H9 (cell line): ENCODE data around the gene PTGDR. TPM values are rescaled to one million over a fixed set of nuclear protein-coding genes. Genes with fewer than 3 reads are reported as not detected.

Experiments
- DNase-seq: peaks from one replicate; pipeline ENCODE4 v3.0.0-alpha.2; 2017
- H2AFZ ChIP-seq: one replicate; pipeline ENCODE4 v1.6.1; 2013; ENCODE audit warnings: mild to moderate bottlenecking, low read length, control low read depth, moderate library complexity
- H2AK5ac ChIP-seq: 2 replicates; pipeline ENCODE4 v1.6.1; 2013; ENCODE audit warnings: low read length, control low read depth, mixed read lengths; ENCODE audit not compliant: insufficient read length
- H2BK120ac ChIP-seq: one replicate; pipeline ENCODE4 v1.6.1; 2013; ENCODE audit warnings: low read depth, mild to moderate bottlenecking, low read length, control low read depth, inconsistent platforms; ENCODE audit not compliant: poor library complexity, severe bottlenecking
- H2BK12ac ChIP-seq: 2 replicates; pipeline ENCODE4 v1.6.1; 2013; ENCODE audit warnings: low read length, control low read depth, mixed read lengths, low read depth; ENCODE audit not compliant: insufficient read length
- H2BK15ac ChIP-seq: 2 replicates; pipeline ENCODE4 v1.6.1; 2013; ENCODE audit warnings: low read depth, low read length, control low read depth
- H2BK20ac ChIP-seq: one replicate; pipeline ENCODE4 v1.6.1; 2013; ENCODE audit warnings: low read depth, mild to moderate bottlenecking, low read length, control low read depth, inconsistent platforms; ENCODE audit not compliant: poor library complexity, severe bottlenecking
- H2BK5ac ChIP-seq: 2 replicates; pipeline ENCODE4 v1.6.1; 2013; ENCODE audit warnings: low read length, control low read depth, mixed read lengths; ENCODE audit not compliant: insufficient read length
- H3K14ac ChIP-seq: 2 replicates; pipeline ENCODE4 v1.6.1; 2013; ENCODE audit warnings: low read length, control low read depth; ENCODE audit not compliant: insufficient read depth
- H3K18ac ChIP-seq: 2 replicates; pipeline ENCODE4 v1.6.1; 2013; ENCODE audit warnings: low read depth, mild to moderate bottlenecking, mixed read lengths, low read length, control low read depth; ENCODE audit not compliant: insufficient read length
- H3K23ac ChIP-seq: 2 replicates; pipeline ENCODE4 v1.6.1; 2013; ENCODE audit warnings: low read length, control low read depth, mixed read lengths, low read depth; ENCODE audit not compliant: insufficient read length
- H3K23me2 ChIP-seq: 2 replicates; pipeline ENCODE4 v1.6.1; 2013; ENCODE audit warnings: low read depth, mild to moderate bottlenecking, mixed read lengths, low read length, control low read depth; ENCODE audit not compliant: insufficient read length, poor library complexity, severe bottlenecking
- H3K27ac ChIP-seq: 2 replicates; pipeline ENCODE4 v1.5.1; 2013; ENCODE audit warnings: low read length, control low read depth, mixed read lengths, low read depth; ENCODE audit not compliant: insufficient read length
- H3K27me3 ChIP-seq: 2 replicates; pipeline ENCODE4 v1.6.1; 2013; ENCODE audit warnings: low read length, control low read depth, inconsistent platforms; ENCODE audit not compliant: insufficient read depth
- H3K4ac ChIP-seq: 2 replicates; pipeline ENCODE4 v1.6.1; 2013; ENCODE audit warnings: low read depth, mild to moderate bottlenecking, control low read depth, inconsistent platforms, low read length, moderate library complexity
- H3K4me1 ChIP-seq: 2 replicates; pipeline ENCODE4 v1.6.1; 2013; ENCODE audit warnings: low read length, control low read depth, inconsistent platforms; ENCODE audit not compliant: insufficient read depth
- H3K4me2 ChIP-seq: 2 replicates; pipeline ENCODE4 v1.6.1; 2013; ENCODE audit warnings: low read length, control low read depth, mixed read lengths; ENCODE audit not compliant: insufficient read length, insufficient read depth
- H3K56ac ChIP-seq: 2 replicates; pipeline ENCODE4 v1.6.1; 2013; ENCODE audit warnings: low read depth, mild to moderate bottlenecking, mixed read lengths, low read length, control low read depth; ENCODE audit not compliant: insufficient read length
- H3K79me1 ChIP-seq: 2 replicates; pipeline ENCODE4 v1.6.1; 2013; ENCODE audit warnings: low read depth, mild to moderate bottlenecking, moderate library complexity, low read length, control low read depth, inconsistent platforms; ENCODE audit not compliant: insufficient read depth, poor library complexity, severe bottlenecking
- H3K79me2 ChIP-seq: 2 replicates; pipeline ENCODE4 v1.6.1; 2013; ENCODE audit warnings: low read length, control low read depth, inconsistent platforms; ENCODE audit not compliant: insufficient read depth
- H3K9ac ChIP-seq: 2 replicates; pipeline ENCODE4 v1.6.1; 2013; ENCODE audit warnings: low read length, control low read depth, mixed read lengths; ENCODE audit not compliant: insufficient read length; ENCODE audit errors: extremely low read depth
- H3K9me3 ChIP-seq: one replicate; pipeline ENCODE4 v1.6.1; 2013; ENCODE audit warnings: low read depth, low read length, inconsistent platforms; ENCODE audit not compliant: control insufficient read depth
- H3T11ph ChIP-seq: one replicate; pipeline ENCODE4 v1.6.1; 2013; ENCODE audit warnings: mild to moderate bottlenecking, low read length, control low read depth, inconsistent platforms
- H4K20me1 ChIP-seq: one replicate; pipeline ENCODE4 v1.6.1; 2013; ENCODE audit not compliant: control insufficient read depth, insufficient read length, insufficient read depth
- H4K5ac ChIP-seq: 2 replicates; pipeline ENCODE4 v1.6.1; 2013; ENCODE audit warnings: low read depth, mild to moderate bottlenecking, mixed read lengths, low read length, control low read depth; ENCODE audit not compliant: insufficient read length
- H4K8ac ChIP-seq: replicated peaks from 2 replicates; pipeline ENCODE4 v1.6.1; 2013; ENCODE audit warnings: low read length, control low read depth, mixed read lengths, low read depth; ENCODE audit not compliant: insufficient read length
- H4K91ac ChIP-seq: 2 replicates; pipeline ENCODE4 v1.6.1; 2013; ENCODE audit warnings: low read depth, mild to moderate bottlenecking, moderate library complexity, mixed read lengths, low read length, control low read depth; ENCODE audit not compliant: insufficient read length
- H3K27ac Mint-ChIP-seq, 3 experiments: 2 replicates in 2 of 3; 3 replicates in 1 of 3; pipeline ENCODE4 v1.8.0; 2020 to 2021; ENCODE audit warnings: mixed read lengths in 3 of 3, mild to moderate bottlenecking in 1 of 3, moderate library complexity in 1 of 3
- H3K27me3 Mint-ChIP-seq: 2 replicates; pipeline ENCODE4 v1.8.0; 2021; ENCODE audit warnings: low read depth, mild to moderate bottlenecking, moderate library complexity, mixed read lengths
- H3K36me3 Mint-ChIP-seq, 3 experiments: 2 replicates in 2 of 3; 3 replicates in 1 of 3; pipeline ENCODE4 v1.8.0; 2020 to 2021; ENCODE audit warnings: low read depth in 3 of 3, mixed read lengths in 3 of 3; ENCODE audit not compliant: insufficient read depth in 1 of 3
- H3K4me1 Mint-ChIP-seq, 2 experiments: 2 replicates each; pipeline ENCODE4 v1.8.0; 2020; ENCODE audit warnings: mixed read lengths in 2 of 2
- H3K4me3 Mint-ChIP-seq, 2 experiments: 2 replicates in 1 of 2; 3 replicates in 1 of 2; pipeline ENCODE4 v1.8.0; 2020 to 2021; ENCODE audit warnings: mild to moderate bottlenecking in 2 of 2, mixed read lengths in 2 of 2, moderate library complexity in 1 of 2
- H3K9me3 Mint-ChIP-seq, 2 experiments: 2 replicates in 1 of 2; 3 replicates in 1 of 2; pipeline ENCODE4 v1.8.0; 2020; ENCODE audit warnings: mild to moderate bottlenecking in 2 of 2, mixed read lengths in 2 of 2, moderate library complexity in 1 of 2
- WGBS: extraction: QIAGEN DNeasy Blood & Tissue Kit; methylation state at CpG from one replicate; pipeline ENCODE4 v1.1.7; 2013; ENCODE audit warnings: missing lambda C conversion rate, low lambda C conversion rate, mixed read lengths; ENCODE audit not compliant: insufficient read length; ENCODE audit errors: extremely low coverage; 5-methylcytosine and 5-hydroxymethylcytosine counted together
- total RNA-seq: library from RNA; stranded (reverse); gene quantifications from 2 replicates; pipeline ENCODE4 v1.2.1, GENCODE V29; 2021
- TF ChIP-seq, protein P1 (sequence below): fragments of 200-600 bp; sonication (generic); conservative IDR thresholded peaks from 3 replicates; pipeline ENCODE4 v1.8.0; 2021; ENCODE audit warnings: antibody characterized with exemption, mild to moderate bottlenecking

Gene PTGDR
- total RNA-seq, 1 experiment from 2014 or later: not detected

DNA sequence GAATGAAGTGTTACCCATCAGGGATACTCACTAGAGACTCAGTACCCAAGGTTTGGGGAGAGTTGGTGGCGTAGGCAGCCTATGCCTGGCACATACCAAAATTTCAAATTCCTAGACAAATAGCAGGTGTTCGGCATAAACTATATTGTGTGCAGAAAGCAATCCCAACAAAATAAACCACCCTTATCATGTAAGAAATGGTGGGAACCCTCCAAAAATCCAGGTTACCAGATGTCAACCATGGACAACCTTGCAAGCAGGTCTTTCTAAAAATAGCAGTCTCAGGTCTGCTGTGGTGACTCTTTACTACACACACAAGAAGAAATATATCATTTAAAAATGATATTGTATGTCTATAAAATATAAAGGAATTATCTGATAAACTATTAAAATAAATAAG lies 28.9 kb downstream of the PTGDR start:
- H2BK120ac ChIP-seq: no peak overlapping the region
- no peak overlapping the region for H4K5ac ChIP-seq
- no peaks in the 10 kb centered on the region for H3K79me1 ChIP-seq
- no peak overlapping the region for H3K9ac ChIP-seq
- no CpG with 5 or more reads among the region's 2 CpGs for WGBS
- H3K27ac ChIP-seq: no peak overlapping the region
- no peaks in the 10 kb centered on the region for H3K27me3 ChIP-seq
- DNase-seq: no peak
- H4K91ac ChIP-seq: no peak overlapping the region
- H2BK12ac ChIP-seq: no peak overlapping the region
- H3K23me2 ChIP-seq: no peaks in the 10 kb centered on the region
- no peak overlapping the region for H3K56ac ChIP-seq
- no peak overlapping the region for H3K23ac ChIP-seq
- no peak overlapping the region for H3K4me3 Mint-ChIP-seq
- no peaks in the 10 kb centered on the region for H3K9me3 ChIP-seq
- H2BK5ac ChIP-seq: no peak overlapping the region
- no peaks in the 10 kb centered on the region for H3K9me3 Mint-ChIP-seq
- H2BK20ac ChIP-seq: no peak overlapping the region
- H3K4me2 ChIP-seq: no peak overlapping the region
- no peaks in the 10 kb centered on the region for H3K27me3 Mint-ChIP-seq
- H2BK15ac ChIP-seq: no peak overlapping the region
- no peak overlapping the region for H3K18ac ChIP-seq
- no peaks in the 10 kb centered on the region for H3K79me2 ChIP-seq
- no peaks in the 10 kb centered on the region for H3K4me1 ChIP-seq
- H2AK5ac ChIP-seq: no peak overlapping the region
- H2AFZ ChIP-seq: no peak overlapping the region
- H4K20me1 ChIP-seq: no peaks in the 10 kb centered on the region
- no peak overlapping the region for H3K4ac ChIP-seq
- no peaks in the 10 kb centered on the region for H3K36me3 Mint-ChIP-seq
- H4K8ac ChIP-seq: no peak overlapping the region
- TF ChIP-seq, protein P1, sequence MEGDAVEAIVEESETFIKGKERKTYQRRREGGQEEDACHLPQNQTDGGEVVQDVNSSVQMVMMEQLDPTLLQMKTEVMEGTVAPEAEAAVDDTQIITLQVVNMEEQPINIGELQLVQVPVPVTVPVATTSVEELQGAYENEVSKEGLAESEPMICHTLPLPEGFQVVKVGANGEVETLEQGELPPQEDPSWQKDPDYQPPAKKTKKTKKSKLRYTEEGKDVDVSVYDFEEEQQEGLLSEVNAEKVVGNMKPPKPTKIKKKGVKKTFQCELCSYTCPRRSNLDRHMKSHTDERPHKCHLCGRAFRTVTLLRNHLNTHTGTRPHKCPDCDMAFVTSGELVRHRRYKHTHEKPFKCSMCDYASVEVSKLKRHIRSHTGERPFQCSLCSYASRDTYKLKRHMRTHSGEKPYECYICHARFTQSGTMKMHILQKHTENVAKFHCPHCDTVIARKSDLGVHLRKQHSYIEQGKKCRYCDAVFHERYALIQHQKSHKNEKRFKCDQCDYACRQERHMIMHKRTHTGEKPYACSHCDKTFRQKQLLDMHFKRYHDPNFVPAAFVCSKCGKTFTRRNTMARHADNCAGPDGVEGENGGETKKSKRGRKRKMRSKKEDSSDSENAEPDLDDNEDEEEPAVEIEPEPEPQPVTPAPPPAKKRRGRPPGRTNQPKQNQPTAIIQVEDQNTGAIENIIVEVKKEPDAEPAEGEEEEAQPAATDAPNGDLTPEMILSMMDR: no peak
- H3T11ph ChIP-seq: no peak overlapping the region
- H3K14ac ChIP-seq: no peak overlapping the region
- no peak overlapping the region for H3K27ac Mint-ChIP-seq
- no peaks in the 10 kb centered on the region for H3K4me1 Mint-ChIP-seq
